Suprapubic skin (tissue), 4 donors: ENCODE measurements around the gene INPP5A. TPM values are rescaled to one million over a fixed set of nuclear protein-coding genes. Genes with fewer than 3 reads are reported as not detected.
"Not testable (repeated sequence)": the region's sequence is repeated elsewhere in the genome, so short reads cannot be mapped to it uniquely, and the experiment has no call there.

ENCODE experiments used
- DNase-seq, 2 donors: peaks; one replicate each; pipeline ENCODE4 v3.0.0-alpha.2; 2019; ENCODE audit warnings: low spot score in 2 of 2
- H3K27ac ChIP-seq: fragments of 200-600 bp; sonication (generic); one replicate; pipeline ENCODE4 v1.5.1; 2019
- H3K27me3 ChIP-seq: fragments of 200-600 bp; sonication (generic); one replicate; pipeline ENCODE4 v1.5.1; 2019
- H3K36me3 ChIP-seq: fragments of 200-600 bp; sonication (generic); one replicate; pipeline ENCODE4 v1.5.1; 2019
- H3K4me1 ChIP-seq: fragments of 200-600 bp; sonication (generic); one replicate; pipeline ENCODE4 v1.5.1; 2019
- H3K4me3 ChIP-seq: fragments of 200-600 bp; sonication (generic); one replicate; pipeline ENCODE4 v1.5.1; 2019; ENCODE audit warnings: mild to moderate bottlenecking
- H3K9me3 ChIP-seq: fragments of 200-600 bp; sonication (generic); one replicate; pipeline ENCODE4 v1.5.1; 2019
- CTCF ChIP-seq, 2 donors: fragments of 200-600 bp in 1 of 2; fragments of 450-650 bp in 1 of 2; sonication (generic) in 1 of 2; IDR thresholded peaks; one replicate each; pipeline ENCODE4 v1.5.1; 2016 to 2019; ENCODE audit warnings: antibody characterized with exemption in 2 of 2, mild to moderate bottlenecking in 1 of 2, moderate library complexity in 1 of 2
- EP300 ChIP-seq: sonication (generic); formaldehyde crosslinking; IDR thresholded peaks from one replicate; pipeline ENCODE4 v1.6.1; 2017; ENCODE audit warnings: antibody characterized with exemption
- POLR2A ChIP-seq, 2 donors: fragments of 450-650 bp; IDR thresholded peaks; one replicate each; pipeline ENCODE4 v1.6.1; 2017; ENCODE audit warnings: antibody characterized with exemption in 2 of 2, mild to moderate bottlenecking in 2 of 2, moderate library complexity in 2 of 2
- POLR2AphosphoS5 ChIP-seq, 3 donors: sonication (generic); formaldehyde crosslinking; IDR thresholded peaks; one replicate each; pipeline ENCODE4 v1.6.1; 2017; ENCODE audit warnings: antibody characterized with exemption in 3 of 3
- WGBS: methylation state at CpG from one replicate; pipeline ENCODE4 v1.1.5; 2018; 5-methylcytosine and 5-hydroxymethylcytosine counted together
- total RNA-seq, 4 donors: library from RNA; depleted of rRNA; stranded (reverse); fragments of >200 nt; gene quantifications; one replicate each; pipeline ENCODE4 v1.1.0, GENCODE V29; 2016

INPP5A gene
- total RNA-seq, 4 donors from 2014 or later = 28.1 to 39.1 (median 32.3) TPM

DNA sequence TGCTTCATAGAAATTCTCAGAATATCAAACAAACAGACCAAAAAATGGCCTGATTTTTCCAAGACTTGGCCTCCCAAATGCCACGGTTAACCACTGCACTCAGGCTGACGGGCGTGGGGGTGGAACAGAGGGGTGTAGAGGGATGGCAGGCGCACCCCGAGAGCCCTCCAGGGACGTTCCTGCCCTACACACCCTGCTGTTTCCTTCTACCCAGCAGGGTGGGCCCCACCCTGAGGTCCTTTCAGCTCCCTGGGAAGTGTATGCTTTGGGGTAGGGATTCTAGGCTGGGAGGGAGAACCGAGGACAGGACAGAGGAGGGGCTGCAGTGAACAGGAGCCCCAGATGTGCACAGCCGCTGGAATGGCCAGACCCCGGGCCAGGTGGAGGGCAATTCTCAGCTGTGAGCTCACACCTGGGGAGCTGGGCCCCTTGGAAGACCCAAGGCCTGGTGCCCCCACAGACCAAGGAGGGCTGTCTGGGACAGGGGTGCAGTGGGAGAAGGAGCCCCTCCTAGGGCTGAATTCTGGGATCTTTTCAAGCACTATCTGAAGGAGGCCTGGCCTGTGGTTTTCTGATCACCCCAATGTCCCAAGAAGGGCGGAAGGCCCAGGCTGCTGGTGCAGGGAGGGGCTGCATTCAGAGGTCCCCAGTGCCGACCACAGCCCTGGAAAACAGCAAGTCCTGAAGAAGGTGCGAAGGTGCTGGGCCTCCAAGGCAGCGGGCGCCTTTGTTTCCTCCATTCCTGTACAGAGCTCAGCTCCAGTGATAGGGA lies 32.9 kb upstream of the INPP5A start:
- peak; percentile 50 to 66 for DNase-seq
- Histone ChIP-seq H3K36me3 (no peaks in the 10 kb centered on the region), H3K9me3 (no peaks in the 10 kb centered on the region), H3K27ac (no peak overlapping the region), H3K4me3 (no peak overlapping the region), H3K4me1 (peaks cover 12% of the 10 kb centered on the region), H3K27me3 (peaks cover 8% of the 10 kb centered on the region)
- no peak for TF ChIP-seq POLR2A (IDR thresholded peaks at IDR 0.05)
- TF ChIP-seq EP300 = no peak
- no peak for TF ChIP-seq CTCF (IDR thresholded peaks at IDR 0.05)
- no peak for TF ChIP-seq POLR2AphosphoS5 (IDR thresholded peaks at IDR 0.05)
- 86% methylated on average over 10 of the region's 14 CpGs for WGBS

GRCh38 chr10:132505546-132505945 lies 32.0 kb upstream of the INPP5A start:
- DNase-seq = peak; percentile 52 to 64
- WGBS = 67% methylated on average over 9 of the region's 23 CpGs
- H3K36me3 ChIP-seq, H3K9me3 ChIP-seq, H3K27ac ChIP-seq, H3K4me3 ChIP-seq, H3K27me3 ChIP-seq: not testable (repeated sequence)
- peaks cover 12% of the 10 kb centered on the region for H3K4me1 ChIP-seq

GRCh38 chr10:132506711-132507408 lies 30.7 kb upstream of the INPP5A start:
- no peak for TF ChIP-seq EP300
- TF ChIP-seq POLR2AphosphoS5 (IDR thresholded peaks at IDR 0.05) = no peak
- no peak for TF ChIP-seq POLR2A (IDR thresholded peaks at IDR 0.05)
- no peak for TF ChIP-seq CTCF (IDR thresholded peaks at IDR 0.05)
- Histone ChIP-seq H3K27ac (no peak overlapping the region), H3K9me3 (no peaks in the 10 kb centered on the region), H3K36me3 (no peaks in the 10 kb centered on the region), H3K27me3 (peaks cover 4% of the 10 kb centered on the region), H3K4me3 (no peak overlapping the region), H3K4me1 (peaks cover 12% of the 10 kb centered on the region)
- DNase-seq = peak; percentile 58 to 77
- 44% methylated on average over 6 of the region's 11 CpGs for WGBS

DNA sequence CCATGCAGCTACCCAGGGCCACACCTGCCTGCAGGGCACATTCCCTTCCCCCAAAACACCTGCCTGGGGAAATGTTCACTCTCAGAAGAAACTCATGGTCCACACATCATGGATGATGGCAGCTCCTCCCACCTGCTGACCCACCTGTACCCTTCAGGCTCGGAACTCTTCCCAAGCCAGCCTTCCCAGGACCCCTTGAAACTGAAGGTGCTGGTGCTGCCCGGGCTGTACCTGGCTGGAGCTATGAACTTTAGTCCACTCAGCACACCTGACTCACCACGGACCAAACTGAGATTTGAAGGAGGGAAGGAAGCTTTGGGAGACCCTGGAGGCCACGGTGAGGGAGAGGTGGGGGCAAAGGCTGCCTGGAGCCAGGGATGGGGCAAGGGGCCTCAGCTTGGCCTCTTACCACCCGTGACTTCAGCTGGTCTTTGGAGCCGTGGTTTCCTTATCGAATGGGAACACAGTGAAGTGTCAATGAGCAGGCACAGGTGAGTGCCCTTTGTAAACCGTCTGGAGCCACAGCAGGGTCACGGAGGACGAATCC lies 30.1 kb upstream of the INPP5A start:
- Histone ChIP-seq H3K27ac (no peak overlapping the region), H3K27me3 (no peaks in the 10 kb centered on the region), H3K9me3 (no peaks in the 10 kb centered on the region), H3K36me3 (no peaks in the 10 kb centered on the region), H3K4me3 (no peak overlapping the region), H3K4me1 (peaks cover 12% of the 10 kb centered on the region)
- 84% methylated on average over 10 of the region's 10 CpGs for WGBS
- no peak for TF ChIP-seq CTCF (IDR thresholded peaks at IDR 0.05)
- no peak for TF ChIP-seq EP300
- no peak for TF ChIP-seq POLR2AphosphoS5 (IDR thresholded peaks at IDR 0.05)
- no peak for TF ChIP-seq POLR2A (IDR thresholded peaks at IDR 0.05)
- peak in 1 of 2 donors; percentile 31 for DNase-seq

- Histone ChIP-seq H3K27ac (no peak overlapping the region), H3K4me3 (no peak overlapping the region), H3K4me1 (peaks cover 12% of the 10 kb centered on the region), H3K9me3 (no peaks in the 10 kb centered on the region), H3K27me3 (no peaks in the 10 kb centered on the region), H3K36me3 (no peaks in the 10 kb centered on the region)
- 89% methylated on average over 10 of the region's 10 CpGs for WGBS
- TF ChIP-seq POLR2AphosphoS5 (IDR thresholded peaks at IDR 0.05) = no peak
- TF ChIP-seq CTCF (IDR thresholded peaks at IDR 0.05) = no peak
- no peak for TF ChIP-seq POLR2A (IDR thresholded peaks at IDR 0.05)
- no peak for TF ChIP-seq EP300
- peak in 1 of 2 donors; percentile 62 for DNase-seq
Measured at GRCh38 chr10:132507956-132508490, 29.6 kb upstream of the INPP5A start.
